ENCODE data around the gene P2RX1.
"Not testable (repeated sequence)": the region's sequence is repeated elsewhere in the genome, so short reads cannot be mapped to it uniquely, and the experiment has no call there.

Gene P2RX1

GRCh38 chr17:3867606-3868005 lies 48.7 kb downstream of the P2RX1 start:
- Histone ChIP-seq H3K36me3 (replicated peaks) (0 out of 2 replicates have a peak, but pooled peaks cover 3% of the 10 kb centered on the region), H3K9me3 (no peaks in the 10 kb centered on the region), H3K27me3 (ENCODE audit: low read depth) (no peaks in the 10 kb centered on the region), H3K4me1 (no peaks in the 10 kb centered on the region), H3K4me3 (no peak overlapping the region)
- in situ Hi-C loops (cut with MboI; ENCODE audit: low sequenced_read_pairs) = no loop called here
- no peak for DNase-seq (ENCODE audit: low spot score in 2 of 2)

- Histone ChIP-seq H3K9me3 (no peaks in the 10 kb centered on the region), H3K36me3 (replicated peaks) (0 out of 2 replicates have a peak, but pooled peaks cover 1% of the 10 kb centered on the region), H3K27me3 (ENCODE audit: low read depth) (no peaks in the 10 kb centered on the region), H3K4me3 (no peak overlapping the region), H3K4me1 (no peaks in the 10 kb centered on the region)
- in situ Hi-C loops (cut with MboI; ENCODE audit: low sequenced_read_pairs) = no loop called here
- DNase-seq (ENCODE audit: low spot score in 2 of 2) = no peak
Measured at GRCh38 chr17:3867106-3867505, 49.2 kb downstream of the P2RX1 start.

GRCh38 chr17:3866276-3866675 lies 50.0 kb downstream of the P2RX1 start:
- no peaks in the 10 kb centered on the region for H3K9me3 ChIP-seq
- no peaks in the 10 kb centered on the region for H3K36me3 ChIP-seq (replicated peaks)
- no peaks in the 10 kb centered on the region for H3K4me1 ChIP-seq
- no peak overlapping the region for H3K4me3 ChIP-seq
- DNase-seq (ENCODE audit: low spot score in 2 of 2) = no peak
- no peaks in the 10 kb centered on the region for H3K27me3 ChIP-seq (ENCODE audit: low read depth)
- in situ Hi-C loops (cut with MboI; ENCODE audit: low sequenced_read_pairs) = no loop called here

GRCh38 chr17:3865176-3865575 lies 51.1 kb downstream of the P2RX1 start:
- Histone ChIP-seq H3K4me3 (no peak overlapping the region), H3K4me1 (no peaks in the 10 kb centered on the region), H3K27me3 (ENCODE audit: low read depth) (no peaks in the 10 kb centered on the region), H3K36me3 (replicated peaks) (no peaks in the 10 kb centered on the region), H3K9me3 (no peaks in the 10 kb centered on the region)
- no peak for DNase-seq (ENCODE audit: low spot score in 2 of 2)
- in situ Hi-C loops (cut with MboI; ENCODE audit: low sequenced_read_pairs) = no loop called here

GRCh38 chr17:3864534-3864933 lies 51.7 kb downstream of the P2RX1 start:
- in situ Hi-C loops (cut with MboI; ENCODE audit: low sequenced_read_pairs) = no loop called here
- H3K4me1 ChIP-seq = no peaks in the 10 kb centered on the region
- no peaks in the 10 kb centered on the region for H3K9me3 ChIP-seq
- H3K36me3 ChIP-seq (replicated peaks) = no peaks in the 10 kb centered on the region
- H3K27me3 ChIP-seq (ENCODE audit: low read depth) = no peaks in the 10 kb centered on the region
- DNase-seq (ENCODE audit: low spot score in 2 of 2) = no peak
- no peak overlapping the region for H3K4me3 ChIP-seq

GRCh38 chr17:3861761-3862681 lies 54.2 kb downstream of the P2RX1 start:
- no peaks in the 10 kb centered on the region for H3K27me3 ChIP-seq (ENCODE audit: low read depth)
- H3K4me1 ChIP-seq = no peaks in the 10 kb centered on the region
- no peak for DNase-seq (ENCODE audit: low spot score in 2 of 2)
- no peaks in the 10 kb centered on the region for H3K9me3 ChIP-seq
- H3K4me3 ChIP-seq = no peak overlapping the region
- in situ Hi-C loops (cut with MboI; ENCODE audit: low sequenced_read_pairs) = no loop called here
- H3K36me3 ChIP-seq (replicated peaks) = no peaks in the 10 kb centered on the region

- no peaks in the 10 kb centered on the region for H3K36me3 ChIP-seq (replicated peaks)
- H3K9me3 ChIP-seq = no peaks in the 10 kb centered on the region
- DNase-seq (ENCODE audit: low spot score in 2 of 2) = no peak
- in situ Hi-C loops (cut with MboI; ENCODE audit: low sequenced_read_pairs) = no loop called here
- no peak overlapping the region for H3K4me3 ChIP-seq
- H3K4me1 ChIP-seq = no peaks in the 10 kb centered on the region
- no peaks in the 10 kb centered on the region for H3K27me3 ChIP-seq (ENCODE audit: low read depth)
Measured at GRCh38 chr17:3860939-3861700, 55.1 kb downstream of the P2RX1 start.

GRCh38 chr17:3859940-3860339 lies 56.3 kb downstream of the P2RX1 start:
- H3K9me3 ChIP-seq = no peaks in the 10 kb centered on the region
- in situ Hi-C loops (cut with MboI; ENCODE audit: low sequenced_read_pairs) = no loop called here
- no peak for DNase-seq (ENCODE audit: low spot score in 2 of 2)
- no peaks in the 10 kb centered on the region for H3K27me3 ChIP-seq (ENCODE audit: low read depth)
- no peak overlapping the region for H3K4me3 ChIP-seq
- peaks cover under 1% of the 10 kb centered on the region; the same call in 1 of the 2 replicates for H3K4me1 ChIP-seq
- H3K36me3 ChIP-seq (replicated peaks) = no peaks in the 10 kb centered on the region

- no peak overlapping the region for H3K4me3 ChIP-seq
- no peak for DNase-seq (ENCODE audit: low spot score in 2 of 2)
Measured at GRCh38 chr17:3857261-3858105, 58.8 kb downstream of the P2RX1 start.

GRCh38 chr17:3854204-3854603 lies 62.1 kb downstream of the P2RX1 start:
- H3K36me3 ChIP-seq (replicated peaks); H3K9me3 ChIP-seq; H3K4me1 ChIP-seq; in situ Hi-C loops (cut with MboI; ENCODE audit: low sequenced_read_pairs); H3K4me3 ChIP-seq; H3K27me3 ChIP-seq (ENCODE audit: low read depth); DNase-seq (ENCODE audit: low spot score in 2 of 2): not testable (repeated sequence)

More at GRCh38 chr17:3857261-3858105, 58.8 kb downstream of the P2RX1 start:
- Histone ChIP-seq H3K27me3 (ENCODE audit: low read depth) (no peaks in the 10 kb centered on the region), H3K9me3 (no peaks in the 10 kb centered on the region), H3K4me1 (peaks cover 3% of the 10 kb centered on the region; the same call in 1 of the 2 replicates), H3K36me3 (replicated peaks) (no peaks in the 10 kb centered on the region)
- in situ Hi-C loops (cut with MboI; ENCODE audit: low sequenced_read_pairs) = no loop called here

GRCh38 chr17:3852561-3852960 lies 63.7 kb downstream of the P2RX1 start:
- Histone ChIP-seq H3K4me3 (no peak overlapping the region), H3K9me3 (no peaks in the 10 kb centered on the region), H3K4me1 (peaks cover 3% of the 10 kb centered on the region; the same call in 1 of the 2 replicates), H3K36me3 (replicated peaks) (no peaks in the 10 kb centered on the region), H3K27me3 (ENCODE audit: low read depth) (no peaks in the 10 kb centered on the region)
- DNase-seq (ENCODE audit: low spot score in 2 of 2) = no peak
- in situ Hi-C loops (cut with MboI; ENCODE audit: low sequenced_read_pairs) = no loop called here

- Histone ChIP-seq H3K36me3 (replicated peaks) (no peaks in the 10 kb centered on the region), H3K27me3 (ENCODE audit: low read depth) (no peaks in the 10 kb centered on the region), H3K4me3 (no peak overlapping the region), H3K4me1 (peaks cover 3% of the 10 kb centered on the region; the same call in 1 of the 2 replicates), H3K9me3 (no peaks in the 10 kb centered on the region)
- in situ Hi-C loops (cut with MboI; ENCODE audit: low sequenced_read_pairs) = no loop called here
- DNase-seq (ENCODE audit: low spot score in 2 of 2) = no peak
Measured at GRCh38 chr17:3851461-3852100, 64.7 kb downstream of the P2RX1 start.

GRCh38 chr17:3848229-3848835 lies 67.9 kb downstream of the P2RX1 start:
- in situ Hi-C loops (cut with MboI; ENCODE audit: low sequenced_read_pairs) = no loop called here
- Histone ChIP-seq H3K27me3 (ENCODE audit: low read depth) (no peaks in the 10 kb centered on the region), H3K9me3 (no peaks in the 10 kb centered on the region), H3K36me3 (replicated peaks) (peaks cover 13% of the 10 kb centered on the region), H3K4me1 (peaks cover 5% of the 10 kb centered on the region), H3K4me3 (no peak overlapping the region)
- DNase-seq (ENCODE audit: low spot score in 2 of 2) = no peak

Measured in HAP-1 (cell line).